Urothelium cell line (cell line): ENCODE data around the gene ZNF536.

ENCODE experiments used
- DNase-seq: peaks from one replicate; pipeline ENCODE4 v3.0.0; 2011; ENCODE audit warnings: low spot score, mixed read lengths
- FAIRE-seq: peaks from 2 replicates; lab custom pipeline; 2011; peaks lifted over from hg19 to GRCh38; lab: Jason Lieb, UNC

Gene ZNF536

GRCh38 chr19:30361721-30362120 lies 10.5 kb upstream of the ZNF536 start:
- DNase-seq (no peak), FAIRE-seq (no peak)

- FAIRE-seq (no peak), DNase-seq (peak; percentile 58)
Measured at GRCh38 chr19:30362156-30362754, 9.9 kb upstream of the ZNF536 start.

DNA sequence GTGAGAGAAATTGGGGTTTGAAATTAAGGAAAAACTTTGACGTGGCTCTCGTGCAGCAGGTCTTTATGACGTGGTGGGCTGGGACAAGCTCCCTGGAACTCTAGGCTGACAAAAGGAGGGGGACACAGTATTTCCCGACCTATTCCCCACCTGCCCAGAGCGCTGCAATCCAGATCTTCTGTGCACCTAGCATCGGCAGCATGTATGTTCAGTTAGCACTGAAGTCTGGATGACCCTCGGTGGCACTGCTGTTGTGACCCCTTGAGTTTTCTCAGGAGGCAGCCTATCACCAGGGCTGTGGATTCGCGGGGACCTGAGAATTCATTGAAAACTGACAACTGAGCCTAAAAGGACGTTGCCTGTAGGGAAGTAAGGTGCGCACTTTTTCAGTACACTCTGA lies 9.1 kb upstream of the ZNF536 start:
- DNase-seq, result no peak
- FAIRE-seq, result no peak

DNA sequence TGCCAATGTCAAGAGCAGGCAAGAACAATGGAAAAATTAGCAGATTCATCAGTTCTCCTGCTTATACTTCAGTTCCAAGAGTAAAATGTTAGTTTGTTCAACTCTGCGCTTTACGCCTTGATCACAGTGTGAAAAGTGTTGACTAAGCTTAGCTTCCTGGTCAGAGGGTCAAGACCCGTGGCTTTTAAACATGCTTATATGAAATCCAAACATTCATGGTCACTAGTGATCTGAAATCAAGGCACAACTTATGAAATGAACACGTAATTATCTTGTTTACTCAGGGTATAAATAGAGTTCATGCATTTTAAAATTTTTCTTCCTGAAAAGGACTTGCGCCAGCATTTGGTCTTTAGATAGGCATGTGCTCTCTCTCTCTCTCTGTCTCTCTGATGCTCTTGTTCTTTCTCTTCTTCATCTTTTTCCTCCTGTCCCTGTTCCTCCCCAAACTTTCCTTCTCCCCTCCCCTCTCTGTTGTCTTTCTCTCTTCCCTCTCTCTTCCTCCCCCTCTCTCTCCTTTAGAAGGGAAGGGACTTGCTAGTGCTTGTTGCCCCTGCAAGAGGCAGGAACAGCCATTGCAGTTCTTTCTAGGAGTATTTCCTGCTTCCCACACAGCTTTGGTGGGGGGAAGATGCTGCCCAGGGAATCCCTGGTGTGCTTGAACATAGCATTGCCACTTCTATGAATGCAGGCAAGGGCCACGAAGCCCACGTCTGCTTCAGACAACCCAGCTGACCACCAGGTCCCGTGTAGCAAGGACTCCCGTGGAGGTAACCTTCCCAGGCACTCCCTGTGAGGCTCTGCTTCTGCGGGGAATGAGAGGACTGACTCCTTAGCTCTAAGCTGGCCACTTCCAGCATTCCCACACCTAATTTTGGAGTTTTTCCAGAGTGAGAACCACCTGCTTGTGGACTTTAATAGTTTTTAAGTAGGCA lies 7.1 kb upstream of the ZNF536 start:
- no peak for DNase-seq
- peak; percentile 90 for FAIRE-seq

- FAIRE-seq (no peak), DNase-seq (no peak)
Measured at GRCh38 chr19:30366282-30366681, 5.9 kb upstream of the ZNF536 start.

- no peak for FAIRE-seq
Measured at GRCh38 chr19:30367006-30367405, 5.2 kb upstream of the ZNF536 start.

GRCh38 chr19:30367421-30367820 lies 4.8 kb upstream of the ZNF536 start:
- FAIRE-seq (no peak), DNase-seq (no peak)

More at GRCh38 chr19:30367006-30367405, 5.2 kb upstream of the ZNF536 start:
- no peak for DNase-seq

GRCh38 chr19:30369833-30370232 lies 2.4 kb upstream of the ZNF536 start:
- FAIRE-seq (no peak), DNase-seq (no peak)

- no peak for DNase-seq
Measured at GRCh38 chr19:30371161-30371836, 885 bp upstream of the ZNF536 start.

GRCh38 chr19:30373593-30373992 lies 1.4 kb downstream of the ZNF536 start:
- DNase-seq, result no peak
- no peak for FAIRE-seq

More at GRCh38 chr19:30371161-30371836, 885 bp upstream of the ZNF536 start:
- peak; percentile 27 for FAIRE-seq

DNA sequence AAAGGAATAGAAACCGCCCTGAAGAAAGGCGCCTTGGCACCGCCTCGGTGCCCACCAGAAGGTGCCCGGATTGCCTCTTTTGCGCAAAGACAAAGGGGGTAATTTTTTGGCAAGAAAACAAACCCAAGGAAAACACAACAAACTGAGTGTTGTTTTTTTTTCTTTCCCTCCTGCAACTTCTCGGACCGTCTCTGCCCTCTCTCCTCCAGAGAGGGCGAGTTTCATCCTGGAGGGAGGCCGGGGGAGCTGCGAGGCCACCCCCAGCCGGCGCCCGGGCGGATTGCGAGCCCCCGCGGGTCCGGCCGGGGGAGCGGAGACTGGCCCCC lies 2.3 kb downstream of the ZNF536 start:
- DNase-seq, result no peak
- FAIRE-seq, result no peak

GRCh38 chr19:30374865-30375552 lies 2.8 kb downstream of the ZNF536 start:
- DNase-seq, result peak; percentile 68
- FAIRE-seq, result peak; percentile 80

DNA sequence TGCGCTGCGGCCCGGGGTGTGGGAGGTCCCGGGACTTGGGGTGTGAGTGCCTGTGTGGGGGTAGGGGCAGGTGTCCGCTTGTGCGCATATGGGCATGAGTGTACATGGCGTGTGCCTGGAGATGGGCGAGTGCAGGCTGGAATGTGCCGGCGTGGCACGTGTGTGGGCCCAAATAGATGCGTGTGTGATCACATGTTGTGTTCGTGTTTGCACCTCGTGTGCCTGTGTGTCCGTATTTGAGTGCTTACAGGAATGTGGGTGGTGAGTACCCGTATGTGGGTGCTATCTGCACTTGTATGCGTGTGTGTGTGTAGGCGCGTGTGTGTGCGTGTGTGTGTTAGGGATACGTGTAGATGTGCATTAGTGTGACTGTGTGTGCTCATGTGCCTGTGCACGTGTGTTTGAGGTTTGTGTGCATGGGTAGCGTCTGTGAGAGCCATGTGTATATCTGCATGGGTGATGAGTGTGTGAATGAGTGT lies 3.4 kb downstream of the ZNF536 start:
- no peak for DNase-seq
- FAIRE-seq, result peak; percentile 100

DNA sequence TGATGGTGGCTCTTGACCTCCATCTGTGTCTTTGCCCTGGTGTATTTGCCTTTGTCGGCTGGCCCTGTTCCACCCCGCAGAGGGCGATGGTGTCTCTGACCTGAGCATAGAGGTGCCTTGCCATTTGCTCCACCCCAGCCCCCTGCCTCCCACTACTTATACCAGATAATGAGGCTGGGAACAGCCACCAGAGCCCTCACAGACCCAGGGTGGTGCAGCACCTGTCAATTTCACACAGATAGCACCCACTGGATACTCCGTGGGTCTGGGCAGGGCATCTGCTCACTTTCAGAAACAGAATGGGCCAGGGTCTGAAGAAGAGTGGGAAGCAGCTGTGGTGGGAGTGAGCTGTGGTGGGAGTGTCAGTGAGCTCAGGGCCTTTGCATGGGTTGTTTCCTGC lies 4.1 kb downstream of the ZNF536 start:
- FAIRE-seq (no peak), DNase-seq (no peak)

DNA sequence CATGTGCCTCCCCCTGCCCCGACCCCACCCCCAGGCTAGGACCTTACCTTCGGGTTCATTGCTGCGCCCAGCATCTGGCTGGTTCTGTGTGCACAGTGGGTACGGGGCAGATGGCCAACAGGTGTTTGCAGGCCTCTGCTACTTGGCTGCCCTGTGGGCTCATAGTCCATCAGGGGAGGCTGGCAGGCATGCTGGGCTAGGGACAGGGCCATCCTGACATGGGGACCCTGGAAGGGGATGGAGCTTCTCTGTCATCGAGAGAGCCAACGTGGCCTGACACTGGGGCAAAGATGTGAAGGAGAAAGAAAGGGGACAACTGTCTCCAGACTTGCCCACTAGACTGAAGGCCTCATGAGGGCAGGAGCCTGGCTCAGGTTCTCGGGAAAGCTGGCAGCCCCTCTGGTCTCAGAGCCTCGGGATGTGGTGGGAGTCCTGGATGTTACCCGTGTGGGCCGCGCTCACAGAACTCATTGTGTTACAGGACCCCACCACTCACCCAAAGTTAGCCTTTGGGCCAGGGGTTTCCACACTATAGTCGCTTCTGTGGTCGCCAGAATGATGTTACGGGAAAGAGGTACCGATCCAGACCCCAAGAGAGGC lies 4.7 kb downstream of the ZNF536 start:
- FAIRE-seq (no peak), DNase-seq (no peak)

GRCh38 chr19:30378701-30379100 lies 6.5 kb downstream of the ZNF536 start:
- FAIRE-seq, result no peak
- no peak for DNase-seq

- no peak for FAIRE-seq
- no peak for DNase-seq
Measured at GRCh38 chr19:30379841-30380610, 7.8 kb downstream of the ZNF536 start.

DNA sequence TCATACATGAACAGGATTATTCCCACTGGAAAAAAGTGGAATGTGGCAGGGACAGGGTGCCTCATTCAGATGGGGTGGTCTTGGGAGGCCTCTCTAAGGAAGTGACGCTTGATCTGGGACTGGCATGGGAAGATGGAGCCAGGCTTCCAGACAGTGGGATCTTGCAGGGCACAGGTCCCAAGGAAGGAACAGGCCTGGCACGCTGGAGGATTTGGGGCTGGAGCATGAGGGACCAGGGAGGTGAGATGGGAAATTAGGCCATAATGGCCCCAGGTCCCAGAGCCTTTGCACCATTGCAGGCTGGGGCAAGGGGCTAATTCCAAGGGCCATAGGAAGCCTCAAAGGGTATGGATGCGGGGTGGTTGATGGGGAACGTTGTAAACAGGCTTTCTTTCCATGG lies 9.2 kb downstream of the ZNF536 start:
- FAIRE-seq (no peak), DNase-seq (no peak)

DNA sequence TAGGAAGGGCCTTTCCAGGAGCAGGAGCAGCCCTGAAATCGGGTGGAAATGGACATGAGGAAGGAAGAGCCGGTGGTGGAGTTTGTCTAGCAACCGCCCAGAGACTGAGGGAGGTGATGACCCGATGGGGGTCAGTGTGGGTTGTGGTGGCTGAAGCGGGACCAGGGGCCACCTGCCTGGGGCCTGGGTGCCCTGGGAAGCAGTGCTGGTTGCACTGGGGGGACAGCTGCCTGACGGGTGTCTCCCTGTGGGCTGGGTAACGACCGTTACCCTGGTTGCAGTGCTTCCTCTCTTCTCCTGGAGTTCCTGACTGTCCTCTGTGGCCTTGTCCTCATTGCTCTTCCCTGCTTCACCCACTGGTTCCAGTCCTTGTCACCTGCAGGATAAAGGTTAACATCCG lies 13.0 kb downstream of the ZNF536 start:
- DNase-seq, result no peak
- peak; percentile 77 for FAIRE-seq

- FAIRE-seq, result no peak
- DNase-seq, result no peak
Measured at GRCh38 chr19:30385666-30386065, 13.5 kb downstream of the ZNF536 start.
